Measurements from ENCODE around the gene IGFBP6.

The IGFBP6 gene

DNA sequence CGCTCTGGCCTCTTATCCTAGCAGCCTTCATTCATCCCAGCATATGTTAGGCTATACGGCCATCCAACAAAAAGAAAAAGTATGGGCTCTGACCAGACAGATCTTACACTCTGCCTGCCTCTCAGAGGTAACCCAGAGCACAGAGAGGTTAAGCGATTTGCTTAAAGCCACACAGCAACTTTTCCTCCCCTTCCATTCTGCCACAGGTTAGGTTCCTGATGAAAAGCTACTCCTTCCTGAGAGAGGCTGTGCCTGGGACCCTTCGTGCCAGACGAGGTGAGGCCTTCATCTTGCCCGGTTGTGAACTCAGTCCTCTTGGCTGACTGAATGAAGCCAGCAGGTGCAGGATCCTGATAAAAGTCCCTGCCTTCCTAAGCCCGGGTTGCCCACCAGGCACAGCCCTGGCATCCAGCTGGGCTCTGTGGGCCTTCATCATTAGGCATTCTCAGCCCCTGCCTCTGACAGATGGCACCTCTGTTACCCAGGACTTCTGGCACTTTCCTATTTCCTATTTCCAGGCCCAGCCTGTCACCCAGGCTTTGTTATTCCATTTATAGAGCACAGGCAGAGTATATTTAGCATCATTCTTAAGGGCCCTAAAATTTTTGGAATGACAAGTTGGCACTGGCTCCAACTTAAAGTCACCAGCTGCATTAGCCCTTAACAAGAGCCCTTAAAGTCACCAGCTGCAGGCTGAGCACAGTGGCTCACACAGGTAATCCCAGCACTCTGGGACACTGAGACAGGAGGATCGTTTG lies 18.6 kb downstream of the IGFBP6 start:
- no peak for DNase-seq (ENCODE audit: low spot score)

GRCh38 chr12:53118751-53119300 lies 21.4 kb downstream of the IGFBP6 start:
- no peak for DNase-seq (ENCODE audit: low spot score)

DNA sequence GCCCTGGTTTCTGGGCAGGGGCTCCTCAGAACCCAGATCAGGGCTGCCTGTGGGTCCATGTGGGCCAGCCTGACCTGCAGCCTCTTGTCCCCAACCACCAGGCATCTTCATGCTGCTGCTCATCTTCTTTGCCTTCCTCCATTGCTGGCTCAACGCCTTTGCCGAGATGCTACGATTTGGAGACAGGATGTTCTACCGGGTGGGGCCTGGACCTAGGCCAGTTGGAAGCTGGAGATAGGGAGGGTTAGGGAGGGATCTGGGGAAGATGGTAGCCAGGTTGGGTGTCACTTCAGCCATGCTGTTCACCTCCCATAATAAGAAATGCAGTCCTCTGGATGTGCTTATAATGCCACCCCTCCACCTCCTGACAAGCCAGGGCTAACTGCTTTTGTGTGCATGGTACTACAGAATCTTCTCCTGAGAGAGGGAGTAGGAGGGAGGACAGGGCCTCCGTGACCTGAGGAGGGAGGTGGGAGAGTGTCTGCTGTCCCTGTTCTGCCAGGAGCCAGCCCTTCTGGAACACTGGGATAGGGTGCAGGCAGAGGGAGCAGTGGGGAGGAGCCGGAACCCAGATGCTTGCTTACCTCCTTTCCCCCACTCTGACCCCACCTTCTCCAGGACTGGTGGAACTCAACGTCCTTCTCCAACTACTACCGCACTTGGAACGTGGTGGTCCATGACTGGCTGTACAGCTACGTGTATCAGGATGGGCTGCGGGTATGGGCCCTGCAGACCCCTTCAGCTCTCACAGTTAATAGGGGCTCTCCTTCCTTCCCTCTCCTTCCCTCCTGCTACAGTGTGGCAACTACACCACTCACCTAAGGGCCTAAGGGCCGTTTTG lies 23.4 kb downstream of the IGFBP6 start:
- DNase-seq (ENCODE audit: low spot score) = no peak

DNA sequence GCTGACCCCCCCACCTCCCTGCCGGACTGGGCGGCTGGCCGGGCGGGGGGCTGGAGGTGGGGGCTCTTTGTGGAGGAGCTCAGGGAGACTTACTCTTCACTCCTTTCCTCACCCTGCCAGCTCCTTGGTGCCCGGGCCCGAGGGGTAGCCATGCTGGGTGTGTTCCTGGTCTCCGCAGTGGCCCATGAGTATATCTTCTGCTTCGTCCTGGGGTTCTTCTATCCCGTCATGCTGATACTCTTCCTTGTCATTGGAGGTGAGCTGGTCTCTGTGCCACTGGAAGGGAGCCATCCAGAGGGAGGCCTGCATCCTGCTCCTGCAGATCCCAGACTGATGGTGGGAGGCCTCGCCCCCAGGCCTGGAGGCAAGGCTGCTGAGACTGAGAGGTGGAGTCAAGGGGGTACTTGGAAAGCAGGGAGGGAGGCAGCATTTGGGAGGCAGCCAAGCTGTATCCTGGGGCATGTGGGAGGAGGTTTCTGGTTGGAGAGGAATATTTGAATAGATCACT lies 25.5 kb downstream of the IGFBP6 start:
- DNase-seq (ENCODE audit: low spot score) = no peak

DNA sequence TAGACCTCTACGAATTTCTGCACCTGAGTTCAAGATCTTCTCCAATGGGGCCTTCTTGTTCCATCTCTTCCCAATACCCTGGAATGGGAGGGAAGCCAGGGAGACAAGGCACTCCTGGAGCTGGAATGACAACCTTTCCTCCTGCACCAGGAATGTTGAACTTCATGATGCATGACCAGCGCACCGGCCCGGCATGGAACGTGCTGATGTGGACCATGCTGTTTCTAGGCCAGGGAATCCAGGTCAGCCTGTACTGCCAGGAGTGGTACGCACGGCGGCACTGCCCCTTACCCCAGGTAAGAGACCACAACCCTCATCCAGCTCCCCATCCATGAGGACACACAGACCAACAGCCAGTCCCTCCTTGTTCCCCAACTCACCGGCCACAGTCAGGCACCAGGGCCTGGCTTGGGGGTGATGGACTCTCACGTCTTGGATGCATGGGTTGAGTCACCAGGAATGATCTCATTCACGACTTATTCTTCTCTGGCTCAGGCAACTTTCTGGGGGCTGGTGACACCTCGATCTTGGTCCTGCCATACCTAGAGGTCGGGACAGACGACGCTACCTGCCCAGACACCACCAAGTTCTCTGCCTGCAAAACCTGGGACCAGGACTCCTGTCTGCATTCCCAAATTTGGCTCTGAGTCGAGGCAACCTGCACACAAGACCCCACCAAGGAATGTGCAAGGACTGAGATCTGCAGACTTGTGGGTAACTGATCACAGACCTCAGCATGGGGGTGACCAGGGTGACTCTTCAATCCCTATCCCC lies 26.3 kb downstream of the IGFBP6 start:
- DNase-seq (ENCODE audit: low spot score) = no peak

DNA sequence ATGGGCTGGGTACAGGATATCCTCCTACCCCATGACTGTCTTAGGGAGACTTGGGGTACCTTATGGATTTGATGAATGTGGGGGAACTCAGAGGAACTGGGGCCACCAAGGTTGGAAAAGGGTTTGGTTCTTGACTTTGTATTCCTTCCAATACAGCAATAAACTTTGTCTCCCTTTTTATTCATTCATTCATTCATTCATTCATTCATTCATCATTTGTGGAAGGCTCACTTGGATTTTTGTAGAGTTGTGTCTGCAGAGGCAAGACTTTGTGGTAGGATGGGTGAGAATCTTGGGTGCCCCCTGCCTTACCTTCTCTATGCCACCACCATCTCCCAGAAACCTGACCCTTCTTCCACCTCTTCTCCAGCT lies 26.9 kb downstream of the IGFBP6 start:
- DNase-seq (ENCODE audit: low spot score) = no peak

DNA sequence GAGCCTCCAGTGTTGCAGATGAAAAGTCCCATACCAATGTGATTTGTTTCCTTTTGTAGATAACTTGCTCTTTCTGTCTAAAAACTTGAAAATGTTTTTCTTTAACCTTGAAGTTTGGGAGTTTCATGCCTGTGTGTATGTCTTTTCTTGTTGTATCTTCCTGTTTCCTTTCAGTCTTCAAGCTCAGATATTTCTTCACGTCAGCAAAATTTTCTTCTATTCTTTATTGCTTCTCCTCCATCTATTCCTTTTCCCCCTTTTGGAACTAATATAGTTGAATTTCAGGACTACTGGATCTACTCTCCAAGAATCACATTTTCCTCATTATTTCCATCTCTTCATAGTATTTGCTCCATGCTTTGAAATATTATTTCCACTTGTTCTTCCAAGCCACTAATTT lies 29.7 kb downstream of the IGFBP6 start:
- no peak for DNase-seq (ENCODE audit: low spot score)

- DNase-seq (ENCODE audit: low spot score) = no peak
Observed at GRCh38 chr12:53128780-53129569, 31.5 kb downstream of the IGFBP6 start.

DNA sequence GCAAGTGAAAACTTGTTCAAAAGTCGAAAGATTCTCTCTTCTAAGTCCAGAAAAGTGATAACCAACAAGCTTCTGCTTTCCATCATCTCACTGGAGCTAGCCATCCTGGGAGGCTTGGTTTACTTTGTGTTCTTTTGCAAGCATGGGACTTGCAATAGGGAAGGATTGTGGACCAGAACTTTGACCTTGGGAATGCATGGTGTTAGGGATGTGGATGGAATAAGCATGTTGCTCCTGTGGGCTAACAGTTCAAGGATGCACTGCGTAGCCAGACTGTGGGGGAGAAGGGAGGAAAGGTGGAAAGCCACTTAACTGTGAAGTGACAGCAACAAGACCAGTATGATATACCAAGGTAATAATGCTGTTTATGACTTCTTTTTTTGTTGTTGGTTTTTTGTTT lies 34.4 kb downstream of the IGFBP6 start:
- DNase-seq (ENCODE audit: low spot score) = no peak

- DNase-seq (ENCODE audit: low spot score) = no peak
Observed at GRCh38 chr12:53133722-53134121, 36.3 kb downstream of the IGFBP6 start.

DNA sequence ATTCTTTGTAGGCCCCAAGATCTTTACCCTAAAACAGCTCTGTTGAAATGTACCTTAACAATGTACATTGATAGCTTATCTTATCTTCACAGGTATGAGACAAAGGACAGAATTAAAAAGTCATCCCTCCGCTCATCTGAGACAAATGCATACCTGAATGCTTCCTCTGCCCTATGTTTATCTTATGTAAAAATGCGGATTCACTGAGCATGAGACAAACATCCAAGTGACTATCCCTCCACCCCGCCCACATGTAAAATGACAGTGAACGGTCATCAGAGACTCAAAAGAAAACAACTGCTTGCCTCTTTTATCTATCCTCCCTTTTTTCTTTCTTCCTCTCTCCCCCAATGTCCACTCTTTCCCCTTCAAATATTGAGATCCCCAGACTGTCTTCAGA lies 45.9 kb downstream of the IGFBP6 start:
- no peak for DNase-seq (ENCODE audit: low spot score)

- DNase-seq (ENCODE audit: low spot score) = no peak
Observed at GRCh38 chr12:53145383-53146260, 48.2 kb downstream of the IGFBP6 start.

DNA sequence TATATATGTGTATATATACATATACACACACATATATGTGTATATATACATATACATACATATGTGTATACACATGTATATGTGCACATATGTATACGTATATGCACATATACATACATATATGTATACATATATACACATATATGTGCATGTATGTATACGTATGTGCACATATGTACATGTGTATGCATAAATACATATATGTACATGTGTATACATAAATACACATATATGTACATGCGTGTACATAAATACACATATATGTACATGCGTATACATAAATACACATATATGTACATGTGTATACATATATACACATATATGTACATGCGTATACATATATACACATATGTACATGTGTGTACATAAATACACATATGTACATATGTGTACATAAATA lies 49.7 kb downstream of the IGFBP6 start:
- DNase-seq (ENCODE audit: low spot score) = no peak

DNA sequence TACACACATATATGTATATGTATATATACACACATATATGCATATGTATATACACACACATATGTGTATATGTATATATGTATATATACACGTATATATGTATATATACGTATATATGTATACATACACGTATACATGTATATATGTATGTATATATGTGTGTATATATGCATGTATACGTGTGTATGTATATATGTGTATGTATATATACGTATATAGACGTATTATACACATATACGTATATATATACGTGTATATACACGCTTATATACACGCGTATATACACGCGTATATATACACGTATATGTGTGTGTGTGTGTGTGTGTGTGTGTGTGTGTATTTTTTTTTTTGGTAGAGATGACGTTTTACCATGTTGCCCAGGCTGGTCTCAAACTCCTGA lies 50.2 kb downstream of the IGFBP6 start:
- no peak for DNase-seq (ENCODE audit: low spot score)

- DNase-seq (ENCODE audit: low spot score) = no peak
Observed at GRCh38 chr12:53151039-53151438, 53.6 kb downstream of the IGFBP6 start.

Small RNA genes lying within 50 kb of the gene (small RNA-seq; reads per million reads assigned to genes)
- gene HIGD1AP1 (0 reads per million in 2 experiments), gene MIR6757 (0 reads per million in 2 experiments), gene RNU6-333P (0 reads per million in 2 experiments)
